NCI-H526 (cell line): Measurements from ENCODE around the gene OASL.

Experiments used
- DNase-seq, 2 experiments: peaks; one replicate each; lab custom pipeline; 2025; lab: John Stamatoyannopoulos, UW

Gene OASL

GRCh38 chr12:120991965-120992364, 47.1 kb downstream of the OASL start:
- DNase-seq, result no peak

GRCh38 chr12:120990487-120991055, 48.5 kb downstream of the OASL start:
- no peak for DNase-seq

DNA sequence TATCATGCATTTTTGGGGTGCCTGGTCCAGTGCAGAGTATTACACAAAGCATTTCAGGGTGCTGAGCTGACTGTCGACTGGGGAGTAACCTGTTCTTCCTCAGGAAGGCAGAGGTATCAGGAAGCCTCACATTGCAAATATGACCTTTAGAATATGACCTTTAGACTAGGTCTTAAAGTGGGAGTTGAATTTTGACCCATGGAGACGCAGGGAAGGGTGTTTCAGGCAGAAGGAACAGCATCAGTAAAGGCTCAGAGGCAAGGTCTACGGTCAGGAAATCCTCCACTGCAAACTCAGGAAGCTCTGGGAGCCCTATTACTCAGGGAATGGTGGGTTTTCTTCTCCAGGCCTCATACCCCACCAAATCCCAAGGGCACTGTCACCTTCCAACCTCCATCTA, 49.4 kb downstream of the OASL start:
- no peak for DNase-seq

- DNase-seq, result no peak
Measured at GRCh38 chr12:120988658-120989057, 50.4 kb downstream of the OASL start.

- no peak for DNase-seq
Measured at GRCh38 chr12:120988234-120988633, 50.8 kb downstream of the OASL start.

DNA sequence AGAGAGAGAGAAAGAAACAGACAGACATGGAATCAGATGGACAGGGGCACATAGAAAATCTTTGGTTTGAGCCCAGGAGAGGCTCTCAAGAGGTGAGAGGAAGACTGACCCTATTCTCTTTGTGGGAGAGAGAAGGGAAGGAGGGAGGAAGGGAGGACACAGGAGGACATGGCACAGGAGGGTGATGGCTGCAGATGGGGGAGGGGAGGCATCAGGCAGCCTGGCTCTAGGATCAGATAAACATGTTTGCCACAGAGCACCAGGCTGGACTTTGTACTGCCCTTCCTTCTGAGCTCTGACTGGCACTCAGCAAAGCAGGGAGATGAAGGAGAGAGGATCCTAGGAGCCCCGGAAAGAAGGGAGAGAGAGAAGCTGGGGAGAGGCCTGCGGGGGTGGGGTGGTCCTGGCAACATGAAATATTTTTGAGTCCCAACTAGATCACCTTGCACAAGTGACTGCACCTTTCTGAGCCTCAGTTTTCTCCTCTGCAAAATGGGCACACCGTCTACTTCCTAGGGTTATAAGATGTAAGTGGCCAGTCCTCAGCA, 54.6 kb downstream of the OASL start:
- DNase-seq, result peak in 1 of 2 experiments; percentile 36

DNA sequence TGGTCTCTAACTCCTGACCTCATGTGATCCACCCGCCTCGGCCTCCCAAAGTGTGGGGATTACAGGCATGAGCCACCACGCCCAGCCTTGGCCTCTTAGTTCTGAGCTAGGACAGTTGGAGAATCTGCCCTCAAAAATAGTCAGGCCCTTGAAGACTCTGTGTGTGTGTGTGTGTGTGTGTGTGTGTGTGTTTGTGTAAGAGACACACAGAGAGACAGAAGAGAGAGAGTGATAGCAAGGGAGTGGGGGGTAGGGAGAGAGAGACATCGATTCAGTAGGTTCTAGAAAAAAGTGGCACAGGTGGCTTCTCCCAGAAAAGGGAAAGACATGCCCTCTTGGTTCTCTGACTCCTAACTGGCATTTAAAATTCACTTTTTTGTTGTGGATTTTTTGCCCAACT, 55.3 kb downstream of the OASL start:
- no peak for DNase-seq

GRCh38 chr12:120982659-120983058, 56.4 kb downstream of the OASL start:
- DNase-seq, result no peak

- no peak for DNase-seq
Measured at GRCh38 chr12:120981407-120981941, 57.6 kb downstream of the OASL start.

- DNase-seq, result no peak
Measured at GRCh38 chr12:120980800-120981368, 58.2 kb downstream of the OASL start.

DNA sequence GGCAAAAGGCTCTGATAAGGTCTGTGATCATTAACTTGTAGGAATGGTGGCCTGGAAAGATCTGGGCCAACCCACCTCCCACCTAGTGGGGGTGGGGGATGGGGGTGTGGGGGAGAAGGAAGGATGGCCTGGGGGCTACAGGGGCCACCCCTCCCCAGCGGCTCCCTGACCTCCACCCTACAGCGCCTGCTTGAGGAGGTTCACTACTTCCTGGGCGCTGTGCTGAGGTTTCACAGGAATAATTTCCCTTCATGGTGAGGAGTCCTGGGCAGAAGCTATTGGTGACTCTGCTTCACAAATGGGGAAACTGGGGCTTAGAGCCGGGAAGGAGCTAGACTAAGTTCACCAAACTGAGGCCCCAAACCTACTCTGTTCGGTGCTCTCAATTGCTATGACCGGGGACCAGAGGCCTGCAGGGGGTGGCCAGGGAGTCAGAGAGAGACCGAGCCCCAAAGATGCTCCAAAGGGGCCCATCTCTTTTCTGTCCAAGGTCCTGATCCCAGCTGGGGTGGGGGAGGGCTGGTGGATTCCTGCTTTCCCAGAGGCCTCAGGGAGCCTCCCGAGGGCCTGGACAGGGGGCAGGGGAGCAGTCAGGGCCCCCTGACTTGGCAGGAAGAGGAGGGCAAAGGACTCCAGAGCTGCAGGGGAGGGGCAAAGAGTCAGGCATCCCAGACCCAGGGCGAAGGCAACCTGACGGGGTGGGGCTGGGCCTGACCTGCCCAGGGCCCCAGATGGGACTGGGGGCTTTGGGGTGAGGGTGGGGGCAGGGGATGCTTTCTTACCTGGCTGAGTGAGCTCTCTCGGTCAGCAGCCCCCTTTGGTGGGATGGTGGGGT, 59.0 kb downstream of the OASL start:
- no peak for DNase-seq

GRCh38 chr12:120979220-120979861, 59.7 kb downstream of the OASL start:
- no peak for DNase-seq

DNA sequence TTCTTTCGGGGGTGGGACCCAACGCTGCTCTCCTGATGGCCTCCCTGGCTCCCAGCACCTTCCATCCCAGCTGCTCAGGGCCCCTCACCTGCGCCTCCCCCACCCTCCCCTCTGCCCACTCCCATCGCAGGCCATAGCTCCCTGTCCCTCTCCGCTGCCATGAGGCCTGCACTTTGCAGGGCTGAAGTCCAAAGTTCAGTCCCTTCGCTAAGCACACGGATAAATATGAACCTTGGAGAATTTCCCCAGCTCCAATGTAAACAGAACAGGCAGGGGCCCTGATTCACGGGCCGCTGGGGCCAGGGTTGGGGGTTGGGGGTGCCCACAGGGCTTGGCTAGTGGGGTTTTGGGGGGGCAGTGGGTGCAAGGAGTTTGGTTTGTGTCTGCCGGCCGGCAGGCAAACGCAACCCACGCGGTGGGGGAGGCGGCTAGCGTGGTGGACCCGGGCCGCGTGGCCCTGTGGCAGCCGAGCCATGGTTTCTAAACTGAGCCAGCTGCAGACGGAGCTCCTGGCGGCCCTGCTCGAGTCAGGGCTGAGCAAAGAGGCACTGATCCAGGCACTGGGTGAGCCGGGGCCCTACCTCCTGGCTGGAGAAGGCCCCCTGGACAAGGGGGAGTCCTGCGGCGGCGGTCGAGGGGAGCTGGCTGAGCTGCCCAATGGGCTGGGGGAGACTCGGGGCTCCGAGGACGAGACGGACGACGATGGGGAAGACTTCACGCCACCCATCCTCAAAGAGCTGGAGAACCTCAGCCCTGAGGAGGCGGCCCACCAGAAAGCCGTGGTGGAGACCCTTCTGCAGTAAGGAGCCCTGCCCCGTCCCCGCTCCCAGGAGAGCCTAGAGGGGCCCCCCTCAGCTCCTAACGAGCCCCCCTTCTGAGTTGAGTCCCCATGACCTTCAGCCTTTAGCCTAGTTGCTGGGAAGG, 60.5 kb downstream of the OASL start, which contains the start of gene HNF1A:
HNF1A (plus strand) TSS at position 248 of the 924 bp plus-strand sequence; CDS start at position 474, 226 bp downstream.
- DNase-seq, result peak; percentile 56 to 87

DNA sequence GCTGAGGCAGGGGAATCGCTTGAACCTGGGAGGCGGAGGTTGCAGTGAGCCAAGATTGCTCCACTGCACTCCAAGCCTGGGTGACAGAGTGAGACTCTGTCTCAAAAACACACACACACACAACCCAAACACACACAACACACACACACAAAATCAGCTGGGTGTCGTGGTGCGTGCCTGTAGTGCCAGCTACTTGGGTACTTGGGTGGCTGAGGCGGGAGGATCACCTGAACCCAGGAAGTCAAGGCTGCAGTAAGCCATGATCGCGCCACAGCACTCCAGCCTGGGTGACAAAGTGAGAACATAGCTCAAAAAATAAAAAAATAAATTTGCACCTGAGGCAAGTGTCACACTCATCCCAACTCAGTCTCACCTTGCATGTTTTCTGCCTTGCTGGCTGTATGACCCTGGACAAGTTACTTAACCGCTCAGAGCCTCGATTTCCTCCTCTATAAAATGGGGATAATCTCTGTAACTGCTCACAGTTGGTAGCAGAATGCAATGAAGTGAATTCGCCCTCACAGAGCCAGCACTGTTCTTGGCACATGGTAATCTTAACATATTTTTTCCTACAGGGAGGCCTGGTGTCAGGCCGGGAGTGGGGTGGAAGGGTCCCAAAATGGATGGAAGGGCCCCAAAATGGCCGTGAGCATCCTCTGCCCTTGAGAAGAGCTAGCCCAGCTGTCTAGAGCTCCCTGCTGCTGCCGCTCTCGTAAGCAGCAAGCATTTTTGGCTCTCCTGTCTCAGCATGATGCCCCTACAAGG, 61.3 kb downstream of the OASL start:
- DNase-seq, result no peak

- peak; percentile 93 to 95 for DNase-seq
Measured at GRCh38 chr12:120972870-120973543, 66.0 kb downstream of the OASL start.

DNA sequence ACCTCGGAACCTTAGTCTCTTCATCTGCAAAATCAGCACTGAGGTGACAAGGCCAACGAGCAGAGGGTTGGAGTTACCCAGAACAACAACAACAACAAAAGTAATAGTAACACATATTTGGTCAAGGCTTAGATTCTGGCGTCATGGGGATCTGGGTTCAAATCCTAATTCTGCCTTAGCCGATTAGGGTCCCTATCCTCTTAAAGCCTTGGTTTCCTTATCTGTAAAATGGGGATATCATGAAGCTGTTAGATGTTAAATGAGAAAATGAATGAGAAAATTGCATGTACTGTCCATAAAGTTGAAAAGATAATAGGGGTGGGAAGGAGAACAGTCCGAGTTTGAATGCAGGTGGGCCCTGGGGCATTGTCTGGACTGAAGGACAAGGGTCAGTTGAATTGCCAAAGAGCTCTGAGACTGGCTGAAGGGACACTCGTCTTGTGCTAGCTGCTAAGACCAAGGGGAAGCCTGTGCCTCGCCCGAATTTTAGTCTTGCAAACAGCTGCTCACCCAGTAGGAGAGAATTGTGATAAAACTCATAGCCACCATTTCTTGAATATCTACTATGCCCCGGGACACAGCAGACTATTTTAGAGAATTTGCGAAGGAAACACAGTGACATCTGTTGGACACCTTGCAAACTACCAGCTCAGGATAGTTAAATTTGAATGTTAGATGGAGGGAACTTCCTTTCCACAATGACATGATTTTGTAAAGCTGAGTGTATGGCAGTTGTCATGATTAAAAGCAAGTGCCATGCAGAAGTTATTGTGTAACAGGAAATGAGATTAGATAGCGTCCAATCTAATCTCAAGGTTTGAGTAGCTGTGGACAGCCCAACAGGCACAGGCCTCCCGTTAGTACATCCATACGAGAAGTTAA, 67.5 kb downstream of the OASL start:
- peak; percentile 55 to 72 for DNase-seq

- no peak for DNase-seq
Measured at GRCh38 chr12:120970310-120970709, 68.7 kb downstream of the OASL start.
